Glutamatergic neuron (in vitro differentiated cells): ENCODE data around the gene ZKSCAN1. TPM values are rescaled to one million over a fixed set of nuclear protein-coding genes. Genes with fewer than 3 reads are reported as not detected.

Experiments used
- DNase-seq: peaks from one replicate; pipeline ENCODE4 v3.0.0; 2022
- H3K27ac Mint-ChIP-seq: one replicate; pipeline ENCODE4 v1.8.0; 2020; ENCODE audit warnings: mild to moderate bottlenecking, mixed read lengths, inconsistent platforms; ENCODE audit not compliant: unreplicated experiment
- H3K27me3 Mint-ChIP-seq: one replicate; pipeline ENCODE4 v1.8.0; 2020; ENCODE audit warnings: mild to moderate bottlenecking, moderate library complexity, mixed read lengths, inconsistent platforms; ENCODE audit not compliant: unreplicated experiment
- H3K36me3 Mint-ChIP-seq: one replicate; pipeline ENCODE4 v1.8.0; 2020; ENCODE audit warnings: mild to moderate bottlenecking, mixed read lengths, inconsistent platforms; ENCODE audit not compliant: unreplicated experiment
- H3K4me1 Mint-ChIP-seq: one replicate; pipeline ENCODE4 v1.8.0; 2020; ENCODE audit warnings: mild to moderate bottlenecking, low read depth, mixed read lengths, inconsistent platforms; ENCODE audit not compliant: unreplicated experiment
- H3K4me3 Mint-ChIP-seq: one replicate; pipeline ENCODE4 v1.8.0; 2020; ENCODE audit warnings: mild to moderate bottlenecking, mixed read lengths, inconsistent platforms; ENCODE audit not compliant: unreplicated experiment
- H3K9me3 Mint-ChIP-seq: one replicate; pipeline ENCODE4 v1.8.0; 2020; ENCODE audit warnings: mild to moderate bottlenecking, moderate library complexity, mixed read lengths, inconsistent platforms; ENCODE audit not compliant: unreplicated experiment
- total RNA-seq: library from RNA; stranded (reverse); fragmentation: NEBNext Ultra II Directional; extraction: Animal tissue kit (Norgen Biotek cat#: 25700); gene quantifications from one replicate; pipeline ENCODE4 v1.2.1, GENCODE V29; 2021; ENCODE audit not compliant: unreplicated experiment
- TF ChIP-seq, protein P1 (sequence below): fragments of 200-600 bp; sonication (generic); IDR thresholded peaks from one replicate; pipeline ENCODE4 v1.5.0; 2021; ENCODE audit not compliant: partially characterized antibody, unreplicated experiment

The ZKSCAN1 gene
- total RNA-seq, 1 donor from 2014 or later, result 127 TPM

DNA sequence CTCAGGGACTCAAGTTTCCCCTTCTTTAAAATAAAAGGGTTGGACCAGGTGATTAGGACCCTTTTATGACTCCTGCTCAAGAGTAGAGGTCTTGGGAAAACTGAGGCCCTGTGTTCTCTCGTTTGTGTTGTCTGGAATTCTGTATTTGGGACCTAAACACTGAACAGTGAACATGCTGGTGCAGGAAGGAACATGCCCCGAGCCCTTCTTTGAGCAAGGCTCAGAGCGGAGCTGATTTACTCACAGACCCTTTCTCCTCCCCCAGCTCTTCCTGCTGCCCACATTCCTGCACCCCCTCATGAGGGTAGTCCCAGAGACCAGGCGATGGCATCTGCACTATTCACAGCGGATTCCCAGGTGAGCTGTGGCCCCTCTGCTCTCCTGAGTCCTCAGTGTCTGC, 14.2 kb downstream of the ZKSCAN1 start:
- TF ChIP-seq, protein P1, sequence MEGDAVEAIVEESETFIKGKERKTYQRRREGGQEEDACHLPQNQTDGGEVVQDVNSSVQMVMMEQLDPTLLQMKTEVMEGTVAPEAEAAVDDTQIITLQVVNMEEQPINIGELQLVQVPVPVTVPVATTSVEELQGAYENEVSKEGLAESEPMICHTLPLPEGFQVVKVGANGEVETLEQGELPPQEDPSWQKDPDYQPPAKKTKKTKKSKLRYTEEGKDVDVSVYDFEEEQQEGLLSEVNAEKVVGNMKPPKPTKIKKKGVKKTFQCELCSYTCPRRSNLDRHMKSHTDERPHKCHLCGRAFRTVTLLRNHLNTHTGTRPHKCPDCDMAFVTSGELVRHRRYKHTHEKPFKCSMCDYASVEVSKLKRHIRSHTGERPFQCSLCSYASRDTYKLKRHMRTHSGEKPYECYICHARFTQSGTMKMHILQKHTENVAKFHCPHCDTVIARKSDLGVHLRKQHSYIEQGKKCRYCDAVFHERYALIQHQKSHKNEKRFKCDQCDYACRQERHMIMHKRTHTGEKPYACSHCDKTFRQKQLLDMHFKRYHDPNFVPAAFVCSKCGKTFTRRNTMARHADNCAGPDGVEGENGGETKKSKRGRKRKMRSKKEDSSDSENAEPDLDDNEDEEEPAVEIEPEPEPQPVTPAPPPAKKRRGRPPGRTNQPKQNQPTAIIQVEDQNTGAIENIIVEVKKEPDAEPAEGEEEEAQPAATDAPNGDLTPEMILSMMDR, result no peak
- DNase-seq, result no peak
- H3K9me3 Mint-ChIP-seq, result peaks cover 3% of the 10 kb centered on the region
- no peak overlapping the region for H3K4me3 Mint-ChIP-seq
- H3K27ac Mint-ChIP-seq, result no peak overlapping the region
- H3K27me3 Mint-ChIP-seq, result peaks cover 7% of the 10 kb centered on the region
- H3K4me1 Mint-ChIP-seq, result no peaks in the 10 kb centered on the region
- peaks cover 12% of the 10 kb centered on the region for H3K36me3 Mint-ChIP-seq

DNA sequence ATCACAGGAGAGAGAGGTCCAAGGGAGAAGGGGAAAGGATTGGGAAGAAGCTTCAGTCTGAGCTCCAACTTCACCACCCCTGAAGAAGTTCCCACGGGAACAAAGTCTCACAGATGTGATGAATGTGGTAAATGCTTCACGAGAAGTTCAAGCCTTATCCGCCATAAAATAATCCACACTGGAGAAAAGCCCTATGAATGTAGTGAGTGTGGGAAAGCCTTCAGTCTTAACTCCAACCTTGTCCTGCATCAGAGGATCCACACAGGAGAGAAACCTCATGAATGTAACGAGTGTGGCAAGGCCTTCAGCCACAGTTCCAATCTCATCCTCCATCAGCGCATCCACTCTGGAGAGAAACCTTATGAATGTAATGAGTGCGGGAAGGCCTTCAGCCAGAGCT, 18.1 kb downstream of the ZKSCAN1 start:
- Mint-ChIP-seq H3K9me3 (peaks cover 3% of the 10 kb centered on the region), H3K27me3 (peaks cover 7% of the 10 kb centered on the region), H3K36me3 (peaks cover 12% of the 10 kb centered on the region), H3K4me1 (no peaks in the 10 kb centered on the region), H3K27ac (no peak overlapping the region), H3K4me3 (no peak overlapping the region)
- no peak for DNase-seq
- TF ChIP-seq, protein P1, result no peak

DNA sequence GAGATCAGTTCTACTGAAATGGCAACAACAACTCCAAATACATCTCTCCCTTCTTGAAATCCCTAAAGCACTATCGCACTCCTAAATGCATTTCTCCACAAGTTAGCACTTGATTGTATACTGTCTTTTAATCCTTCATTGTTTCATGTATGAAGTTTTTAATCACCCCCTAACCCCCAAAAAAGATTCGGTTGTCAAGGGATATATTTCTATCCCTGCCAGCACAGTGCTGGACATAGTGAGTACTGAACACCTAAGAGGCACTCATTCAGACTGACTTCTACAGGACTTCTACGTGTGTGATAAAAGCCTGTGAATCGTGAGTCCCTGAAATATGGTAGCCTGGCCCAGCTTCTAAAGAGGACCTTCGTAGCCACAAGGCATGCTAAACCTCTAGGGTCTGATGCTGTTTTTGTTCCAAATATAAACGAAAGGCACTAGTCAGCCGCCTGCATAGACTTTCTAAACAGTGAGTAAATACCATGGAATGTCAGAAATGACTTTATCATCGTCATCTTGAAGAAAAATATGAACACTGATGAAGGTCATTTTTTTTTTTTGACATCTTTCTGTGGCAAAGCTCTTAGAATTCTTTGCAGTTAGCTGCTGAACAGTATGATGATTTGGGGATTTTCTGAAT, 19.6 kb downstream of the ZKSCAN1 start:
- TF ChIP-seq, protein P1, result no peak
- Mint-ChIP-seq H3K27ac (no peak overlapping the region), H3K9me3 (peaks cover 3% of the 10 kb centered on the region), H3K4me1 (no peaks in the 10 kb centered on the region), H3K4me3 (no peak overlapping the region), H3K27me3 (peaks cover 4% of the 10 kb centered on the region), H3K36me3 (peaks cover 12% of the 10 kb centered on the region)
- DNase-seq, result no peak

DNA sequence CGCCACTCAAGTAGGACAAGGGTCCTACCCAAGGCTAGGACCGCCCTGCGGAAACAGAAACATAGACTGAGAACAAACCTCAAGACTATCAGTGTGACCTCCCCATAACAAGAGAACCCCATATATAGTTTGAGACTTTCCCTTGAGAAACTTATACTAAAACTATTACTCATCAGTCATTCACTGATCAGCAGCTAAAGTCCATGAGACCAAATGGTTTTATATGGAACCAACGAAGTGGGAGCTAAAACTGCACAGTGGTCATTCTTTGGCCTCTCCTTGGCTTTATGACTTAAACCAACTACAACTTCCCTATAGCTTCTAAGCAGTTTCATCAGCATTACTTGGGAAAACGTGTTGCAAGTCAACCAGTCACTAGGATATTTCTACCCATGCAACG, 20.5 kb downstream of the ZKSCAN1 start:
- Mint-ChIP-seq H3K36me3 (peaks cover 10% of the 10 kb centered on the region), H3K4me3 (no peak overlapping the region), H3K9me3 (peaks cover 2% of the 10 kb centered on the region), H3K4me1 (no peaks in the 10 kb centered on the region), H3K27ac (no peak overlapping the region), H3K27me3 (peaks cover 3% of the 10 kb centered on the region)
- no peak for DNase-seq
- TF ChIP-seq, protein P1, result no peak

DNA sequence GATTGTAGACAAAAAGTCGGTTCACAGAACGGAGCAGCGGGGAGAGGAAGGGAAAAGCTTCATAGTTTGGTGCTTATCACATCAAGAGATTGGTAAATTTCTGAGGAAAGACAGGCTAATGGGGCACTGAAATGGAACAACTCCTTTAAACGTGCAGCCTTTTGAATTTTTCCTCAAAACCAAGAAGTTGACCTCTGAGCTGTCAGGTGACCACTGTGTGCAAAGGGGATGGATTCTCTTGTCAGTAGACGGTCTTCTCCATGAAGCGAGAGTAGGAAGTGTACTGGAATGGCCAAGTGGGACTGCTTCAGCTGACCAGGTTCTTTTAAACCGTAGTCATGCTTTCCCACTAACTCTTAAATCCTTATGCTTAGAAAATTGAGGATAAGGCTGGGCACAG, 22.9 kb downstream of the ZKSCAN1 start:
- H3K27me3 Mint-ChIP-seq, result no peaks in the 10 kb centered on the region
- H3K27ac Mint-ChIP-seq, result no peak overlapping the region
- H3K4me3 Mint-ChIP-seq, result no peak overlapping the region
- DNase-seq, result no peak
- TF ChIP-seq, protein P1, result no peak
- peaks cover 2% of the 10 kb centered on the region for H3K9me3 Mint-ChIP-seq
- H3K36me3 Mint-ChIP-seq, result peaks cover 5% of the 10 kb centered on the region
- no peaks in the 10 kb centered on the region for H3K4me1 Mint-ChIP-seq
